Calu3 (cell line): ENCODE measurements around the gene CAMSAP3. TPM values are rescaled to one million over a fixed set of nuclear protein-coding genes. Genes with fewer than 3 reads are reported as not detected.
"Not testable (repeated sequence)": the region's sequence is repeated elsewhere in the genome, so short reads cannot be mapped to it uniquely, and the experiment has no call there.

Source experiments
- BruUV-seq: library from RNA; stranded (reverse); fragments of 400-500 nt; replicated peaks from 2 replicates; lab custom pipeline; 2021; lab: Mats Ljungman, UMichigan
- CTCF ChIA-PET: fragments of 300-600 bp; sonication (Branson Sonifier 250); formaldehyde crosslinking; loops from one replicate; lab custom pipeline; 2022; ENCODE audit warnings: antibody characterized with exemption; lab: Charles Lee
- DNase-seq: peaks from one replicate; pipeline ENCODE4 v3.0.0; 2022
- H3K27ac Mint-ChIP-seq: one replicate; pipeline ENCODE4 v1.8.0; 2022; ENCODE audit warnings: mixed read lengths; ENCODE audit not compliant: unreplicated experiment
- H3K27me3 Mint-ChIP-seq: one replicate; pipeline ENCODE4 v1.8.0; 2022; ENCODE audit warnings: mixed read lengths; ENCODE audit not compliant: unreplicated experiment
- H3K36me3 Mint-ChIP-seq: one replicate; pipeline ENCODE4 v1.8.0; 2022; ENCODE audit warnings: mild to moderate bottlenecking, moderate library complexity, mixed read lengths; ENCODE audit not compliant: insufficient read depth, unreplicated experiment
- H3K4me1 Mint-ChIP-seq: one replicate; pipeline ENCODE4 v1.8.0; 2022; ENCODE audit warnings: mild to moderate bottlenecking, low read depth, mixed read lengths; ENCODE audit not compliant: unreplicated experiment
- H3K4me3 Mint-ChIP-seq: one replicate; pipeline ENCODE4 v1.8.0; 2022; ENCODE audit warnings: mild to moderate bottlenecking, low read depth, moderate library complexity, mixed read lengths; ENCODE audit not compliant: unreplicated experiment
- H3K9me3 Mint-ChIP-seq: one replicate; pipeline ENCODE4 v1.8.0; 2022; ENCODE audit warnings: low read depth, mixed read lengths; ENCODE audit not compliant: unreplicated experiment
- intact Hi-C: fragments of 100-400 bp; cut with micrococcal nuclease; formaldehyde crosslinking; loops from one replicate; pipeline ENCODE4 v1.10.0; 2022; ENCODE audit not compliant: unreplicated experiment
- total RNA-seq: library from RNA; stranded (reverse); gene quantifications from 2 replicates; pipeline ENCODE4 v1.2.3, GENCODE V29; 2022
- TF ChIP-seq, protein P1 (sequence below): fragments of 200-600 bp; IDR thresholded peaks from one replicate; pipeline ENCODE4 v1.8.0; 2022; ENCODE audit warnings: antibody characterized with exemption; ENCODE audit not compliant: unreplicated experiment

The CAMSAP3 gene
- total RNA-seq, 1 experiment from 2014 or later, result 26.0 TPM

DNA sequence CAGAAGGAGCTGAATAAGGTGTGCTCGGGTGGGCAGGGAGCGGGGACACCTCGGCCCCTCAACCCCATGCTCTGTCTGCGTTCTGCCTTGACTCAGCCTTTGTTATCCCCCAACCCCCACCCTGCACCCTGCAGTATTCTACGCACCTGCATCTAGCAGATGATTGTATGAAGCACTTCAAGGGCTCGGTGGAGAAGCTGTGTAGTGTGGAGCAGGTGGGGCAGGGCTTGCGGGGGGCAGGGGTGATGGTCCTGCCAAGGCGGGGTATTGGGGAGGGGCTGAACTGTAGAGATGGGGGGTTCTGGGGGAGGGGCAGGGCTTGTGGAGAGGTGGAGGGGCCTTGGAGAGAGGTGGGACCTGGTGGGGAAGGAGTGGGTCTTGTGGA lies 47.4 kb downstream of the CAMSAP3 start:
- no peak overlapping the region for H3K4me3 Mint-ChIP-seq
- H3K9me3 Mint-ChIP-seq, result peaks cover 3% of the 10 kb centered on the region
- H3K27ac Mint-ChIP-seq, result peak overlapping the region; percentile 58
- TF ChIP-seq, protein P1, sequence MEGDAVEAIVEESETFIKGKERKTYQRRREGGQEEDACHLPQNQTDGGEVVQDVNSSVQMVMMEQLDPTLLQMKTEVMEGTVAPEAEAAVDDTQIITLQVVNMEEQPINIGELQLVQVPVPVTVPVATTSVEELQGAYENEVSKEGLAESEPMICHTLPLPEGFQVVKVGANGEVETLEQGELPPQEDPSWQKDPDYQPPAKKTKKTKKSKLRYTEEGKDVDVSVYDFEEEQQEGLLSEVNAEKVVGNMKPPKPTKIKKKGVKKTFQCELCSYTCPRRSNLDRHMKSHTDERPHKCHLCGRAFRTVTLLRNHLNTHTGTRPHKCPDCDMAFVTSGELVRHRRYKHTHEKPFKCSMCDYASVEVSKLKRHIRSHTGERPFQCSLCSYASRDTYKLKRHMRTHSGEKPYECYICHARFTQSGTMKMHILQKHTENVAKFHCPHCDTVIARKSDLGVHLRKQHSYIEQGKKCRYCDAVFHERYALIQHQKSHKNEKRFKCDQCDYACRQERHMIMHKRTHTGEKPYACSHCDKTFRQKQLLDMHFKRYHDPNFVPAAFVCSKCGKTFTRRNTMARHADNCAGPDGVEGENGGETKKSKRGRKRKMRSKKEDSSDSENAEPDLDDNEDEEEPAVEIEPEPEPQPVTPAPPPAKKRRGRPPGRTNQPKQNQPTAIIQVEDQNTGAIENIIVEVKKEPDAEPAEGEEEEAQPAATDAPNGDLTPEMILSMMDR, result no peak
- intact Hi-C loops, result no loop called here
- H3K27me3 Mint-ChIP-seq, result no peaks in the 10 kb centered on the region
- no peaks in the 10 kb centered on the region for H3K4me1 Mint-ChIP-seq
- CTCF ChIA-PET, result no interaction called here
- no peak for DNase-seq
- no TSS peak for BruUV-seq
- H3K36me3 Mint-ChIP-seq, result peaks cover 26% of the 10 kb centered on the region

DNA sequence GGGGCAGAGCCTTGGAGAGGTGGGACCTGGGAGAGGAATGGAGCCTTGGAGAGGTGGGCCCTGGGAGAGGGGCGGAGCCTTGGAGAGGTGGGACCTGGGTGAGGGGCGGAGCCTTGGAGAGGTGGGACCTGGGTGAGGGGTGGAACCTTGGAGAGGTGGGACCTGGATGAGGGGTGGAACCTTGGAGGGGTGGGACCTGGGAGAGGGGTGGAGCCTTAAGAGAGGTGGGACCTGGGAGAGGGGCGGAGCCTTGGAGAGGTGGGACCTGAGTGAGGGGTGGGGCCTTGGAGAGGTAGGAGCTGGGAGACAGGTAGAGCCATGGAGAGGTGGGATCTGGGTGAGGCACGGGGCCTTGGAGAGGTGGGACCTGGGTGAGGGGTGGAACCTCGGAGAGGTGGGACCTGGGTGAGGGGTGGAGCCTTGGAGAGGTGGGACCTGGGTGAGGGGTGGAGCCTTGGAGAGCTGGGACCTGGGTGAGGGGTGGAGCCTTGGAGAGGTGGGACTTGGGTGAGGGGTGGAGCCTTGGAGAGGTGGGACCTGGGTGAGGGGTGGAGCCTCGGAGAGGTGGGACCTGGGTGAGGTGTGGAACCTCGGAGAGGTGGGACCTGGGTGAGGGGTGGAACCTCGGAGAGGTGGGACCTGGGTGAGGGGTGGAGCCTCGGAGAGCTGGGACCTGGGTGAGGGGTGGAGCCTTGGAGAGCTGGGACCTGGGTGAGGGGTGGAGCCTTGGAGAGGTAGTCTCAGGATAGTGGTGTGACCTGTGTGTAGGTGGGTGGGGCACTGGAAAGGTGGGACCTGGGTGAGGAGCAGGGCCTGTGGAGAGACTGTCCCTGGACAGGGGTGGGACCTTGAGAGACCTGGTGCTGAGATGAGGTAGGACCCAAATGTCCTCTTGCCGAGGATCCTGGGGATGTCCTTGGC lies 48.2 kb downstream of the CAMSAP3 start:
- Mint-ChIP-seq H3K27ac (peak overlapping the region; percentile 58), H3K36me3 (peaks cover 17% of the 10 kb centered on the region)
- H3K4me3 Mint-ChIP-seq, H3K4me1 Mint-ChIP-seq, BruUV-seq, intact Hi-C loops, H3K9me3 Mint-ChIP-seq, CTCF ChIA-PET, H3K27me3 Mint-ChIP-seq: not testable (repeated sequence)
- peak; percentile 17 for DNase-seq

DNA sequence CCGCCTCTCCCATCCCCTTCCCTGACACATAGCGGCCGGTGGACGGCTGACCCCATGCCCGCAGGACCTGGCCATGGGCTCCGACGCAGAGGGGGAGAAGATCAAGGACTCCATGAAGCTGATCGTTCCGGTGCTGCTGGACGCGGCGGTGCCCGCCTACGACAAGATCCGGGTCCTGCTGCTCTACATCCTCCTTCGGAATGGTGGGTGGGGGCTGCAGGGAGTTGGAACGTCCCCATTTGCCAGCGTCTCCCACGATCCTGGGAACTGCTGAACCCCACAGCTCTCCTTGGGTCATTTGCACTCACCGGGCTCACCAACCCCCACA lies 48.9 kb downstream of the CAMSAP3 start:
- Mint-ChIP-seq H3K4me1 (no peaks in the 10 kb centered on the region), H3K27me3 (no peaks in the 10 kb centered on the region), H3K4me3 (no peak overlapping the region), H3K27ac (no peak overlapping the region), H3K9me3 (peaks cover 3% of the 10 kb centered on the region), H3K36me3 (peaks cover 12% of the 10 kb centered on the region)
- intact Hi-C loops, result no loop called here
- no peak for DNase-seq
- TF ChIP-seq, protein P1, result no peak
- BruUV-seq, result no TSS peak
- CTCF ChIA-PET, result no interaction called here

DNA sequence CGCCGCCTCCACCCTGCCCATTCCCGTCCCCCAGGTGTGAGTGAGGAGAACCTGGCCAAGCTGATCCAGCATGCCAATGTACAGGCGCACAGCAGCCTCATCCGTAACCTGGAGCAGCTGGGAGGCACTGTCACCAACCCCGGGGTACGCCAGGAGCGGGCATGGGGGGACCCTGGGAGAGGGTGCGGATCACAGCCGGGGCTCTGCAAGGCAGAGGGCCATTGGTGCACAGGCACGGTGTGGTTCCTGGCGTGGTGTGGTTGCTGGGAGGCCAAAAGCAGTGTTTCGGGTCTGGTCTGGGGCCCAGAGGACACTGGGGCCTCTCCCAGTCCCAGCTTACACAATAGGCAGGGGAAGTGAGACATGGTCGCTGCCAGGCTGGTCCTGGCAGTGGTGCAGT lies 49.5 kb downstream of the CAMSAP3 start:
- no peak overlapping the region for H3K27ac Mint-ChIP-seq
- no peak for DNase-seq
- no peaks in the 10 kb centered on the region for H3K27me3 Mint-ChIP-seq
- CTCF ChIA-PET, result no interaction called here
- no TSS peak for BruUV-seq
- H3K36me3 Mint-ChIP-seq, result peaks cover 12% of the 10 kb centered on the region
- no peaks in the 10 kb centered on the region for H3K4me1 Mint-ChIP-seq
- intact Hi-C loops, result no loop called here
- H3K4me3 Mint-ChIP-seq, result no peak overlapping the region
- peaks cover under 1% of the 10 kb centered on the region for H3K9me3 Mint-ChIP-seq
- TF ChIP-seq, protein P1, result no peak
